Measurements from ENCODE around the gene ULK3.

- TF ChIP-seq CTCF (IDR thresholded peaks at IDR 0.05) (no peak), ZMAT4 (CRISPR knock-in tag; IDR thresholded peaks at IDR 0.05) (no peak), USF1 (CRISPR knock-in tag; IDR thresholded peaks at IDR 0.05) (no peak), USF2 (CRISPR knock-in tag; IDR thresholded peaks at IDR 0.05) (no peak), JUN (CRISPR knock-in tag; IDR thresholded peaks at IDR 0.05) (no peak), NR2C2 (CRISPR knock-in tag; IDR thresholded peaks at IDR 0.05) (no peak), ATF2 (CRISPR knock-in tag; IDR thresholded peaks at IDR 0.05; ENCODE audit: borderline replicate concordance, low read depth) (no peak), ZBTB21 (CRISPR knock-in tag; IDR thresholded peaks at IDR 0.05; ENCODE audit: borderline replicate concordance) (no peak), MXD4 (CRISPR knock-in tag; IDR thresholded peaks at IDR 0.05; ENCODE audit: borderline replicate concordance) (no peak), CREM (CRISPR knock-in tag; IDR thresholded peaks at IDR 0.05) (no peak), GTF2I (CRISPR knock-in tag; conservative IDR thresholded peaks at IDR 0.05) (no peak), ZNF121 (CRISPR knock-in tag; IDR thresholded peaks at IDR 0.05) (no peak), SP1 (CRISPR knock-in tag; conservative IDR thresholded peaks at IDR 0.05) (no peak), IRF1 (CRISPR knock-in tag; IDR thresholded peaks at IDR 0.05) (no peak)
Observed at GRCh38 chr15:74870436-74871215, 27.7 kb upstream of the ULK3 start.

Measured in WTC11 (cell line).